ENCODE measurements around the gene TMEM143.

- TF ChIP-seq, protein P1, sequence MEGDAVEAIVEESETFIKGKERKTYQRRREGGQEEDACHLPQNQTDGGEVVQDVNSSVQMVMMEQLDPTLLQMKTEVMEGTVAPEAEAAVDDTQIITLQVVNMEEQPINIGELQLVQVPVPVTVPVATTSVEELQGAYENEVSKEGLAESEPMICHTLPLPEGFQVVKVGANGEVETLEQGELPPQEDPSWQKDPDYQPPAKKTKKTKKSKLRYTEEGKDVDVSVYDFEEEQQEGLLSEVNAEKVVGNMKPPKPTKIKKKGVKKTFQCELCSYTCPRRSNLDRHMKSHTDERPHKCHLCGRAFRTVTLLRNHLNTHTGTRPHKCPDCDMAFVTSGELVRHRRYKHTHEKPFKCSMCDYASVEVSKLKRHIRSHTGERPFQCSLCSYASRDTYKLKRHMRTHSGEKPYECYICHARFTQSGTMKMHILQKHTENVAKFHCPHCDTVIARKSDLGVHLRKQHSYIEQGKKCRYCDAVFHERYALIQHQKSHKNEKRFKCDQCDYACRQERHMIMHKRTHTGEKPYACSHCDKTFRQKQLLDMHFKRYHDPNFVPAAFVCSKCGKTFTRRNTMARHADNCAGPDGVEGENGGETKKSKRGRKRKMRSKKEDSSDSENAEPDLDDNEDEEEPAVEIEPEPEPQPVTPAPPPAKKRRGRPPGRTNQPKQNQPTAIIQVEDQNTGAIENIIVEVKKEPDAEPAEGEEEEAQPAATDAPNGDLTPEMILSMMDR (IDR thresholded peaks at IDR 0.05): no peak
- TF ChIP-seq POLR2A (IDR thresholded peaks at IDR 0.05): no peak
Measured at GRCh38 chr19:48329167-48329891, 34.4 kb downstream of the TMEM143 start.

Measured in esophagus squamous epithelium (tissue), 4 donors.